SU-DHL-6 (cell line): ENCODE data around the gene CLTB.

Experiments used
- CTCF ChIP-seq: fragments of 200-600 bp; sonication (generic); IDR thresholded peaks from one replicate; pipeline ENCODE4 v1.5.1; 2017; ENCODE audit warnings: antibody characterized with exemption, mild to moderate bottlenecking, low read length, moderate library complexity; ENCODE audit not compliant: insufficient read depth, poor library complexity, severe bottlenecking
- EZH2phosphoT487 ChIP-seq: fragments of 200-600 bp; sonication (generic), shearing (Covaris generic); conservative IDR thresholded peaks from 2 replicates; pipeline ENCODE4 v1.6.1; 2018; ENCODE audit warnings: mild to moderate bottlenecking, antibody characterized with exemption, low read length, moderate library complexity, mixed read lengths

GRCh38 chr5:176441921-176442323, 25.6 kb upstream of the CLTB start:
- TF ChIP-seq CTCF, result no peak
- no peak for TF ChIP-seq EZH2phosphoT487
